ENCODE data around the gene PIAS4.

Gene PIAS4

GRCh38 chr19:4052114-4052992 is 44.8 kb downstream of the PIAS4 start:
- no peak for TF ChIP-seq CTCF (IDR thresholded peaks at IDR 0.05)

GRCh38 chr19:4052993-4053422 is 45.5 kb downstream of the PIAS4 start:
- no peak for TF ChIP-seq CTCF (IDR thresholded peaks at IDR 0.05)

GRCh38 chr19:4053423-4054324 is 46.1 kb downstream of the PIAS4 start:
- TF ChIP-seq CTCF (IDR thresholded peaks at IDR 0.05) = no peak

GRCh38 chr19:4054441-4055208 is 47.1 kb downstream of the PIAS4 start:
- TF ChIP-seq CTCF (IDR thresholded peaks at IDR 0.05) = no peak

- TF ChIP-seq CTCF (IDR thresholded peaks at IDR 0.05) = no peak
These were observed 47.6 kb downstream of the PIAS4 start for GRCh38 chr19:4055209-4055552.

GRCh38 chr19:4057931-4058692 is 50.6 kb downstream of the PIAS4 start:
- no peak for TF ChIP-seq CTCF (IDR thresholded peaks at IDR 0.05)

Data from LNCAP (cell line).